ENCODE data around the gene CELA1.
"Not testable (repeated sequence)": the region's sequence is repeated elsewhere in the genome, so short reads cannot be mapped to it uniquely, and the experiment has no call there.

CELA1 gene

GRCh38 chr12:51307655-51308593 is 38.6 kb downstream of the CELA1 start:
- no peak for DNase-seq

- DNase-seq: no peak
Observed at GRCh38 chr12:51306507-51306906, 40.0 kb downstream of the CELA1 start.

- not testable (repeated sequence) for DNase-seq
Observed at GRCh38 chr12:51300768-51301167, 45.7 kb downstream of the CELA1 start.

GRCh38 chr12:51295651-51296050 is 50.8 kb downstream of the CELA1 start:
- DNase-seq: no peak

- not testable (repeated sequence) for DNase-seq
Observed at GRCh38 chr12:51294097-51294496, 52.4 kb downstream of the CELA1 start.

GRCh38 chr12:51293696-51294095 is 52.8 kb downstream of the CELA1 start:
- no peak for DNase-seq

GRCh38 chr12:51291603-51292513 is 54.6 kb downstream of the CELA1 start:
- peak in 1 of 2 experiments; percentile 10 for DNase-seq

- no peak for DNase-seq
Observed at GRCh38 chr12:51285843-51286242, 60.6 kb downstream of the CELA1 start.

- no peak for DNase-seq
Observed at GRCh38 chr12:51281202-51281924, 65.1 kb downstream of the CELA1 start.
